NCI-H2029 (cell line): Measurements from ENCODE around the gene PLCL2.
A peak's percentile ranks its signal among the peaks of the same experiment; 100 is the strongest.
"Not testable (repeated sequence)": the region's sequence is repeated elsewhere in the genome, so short reads cannot be mapped to it uniquely, and the experiment has no call there.

Experiments
- DNase-seq: peaks from one replicate; lab custom pipeline; 2025; lab: John Stamatoyannopoulos, UW

The PLCL2 gene

DNA sequence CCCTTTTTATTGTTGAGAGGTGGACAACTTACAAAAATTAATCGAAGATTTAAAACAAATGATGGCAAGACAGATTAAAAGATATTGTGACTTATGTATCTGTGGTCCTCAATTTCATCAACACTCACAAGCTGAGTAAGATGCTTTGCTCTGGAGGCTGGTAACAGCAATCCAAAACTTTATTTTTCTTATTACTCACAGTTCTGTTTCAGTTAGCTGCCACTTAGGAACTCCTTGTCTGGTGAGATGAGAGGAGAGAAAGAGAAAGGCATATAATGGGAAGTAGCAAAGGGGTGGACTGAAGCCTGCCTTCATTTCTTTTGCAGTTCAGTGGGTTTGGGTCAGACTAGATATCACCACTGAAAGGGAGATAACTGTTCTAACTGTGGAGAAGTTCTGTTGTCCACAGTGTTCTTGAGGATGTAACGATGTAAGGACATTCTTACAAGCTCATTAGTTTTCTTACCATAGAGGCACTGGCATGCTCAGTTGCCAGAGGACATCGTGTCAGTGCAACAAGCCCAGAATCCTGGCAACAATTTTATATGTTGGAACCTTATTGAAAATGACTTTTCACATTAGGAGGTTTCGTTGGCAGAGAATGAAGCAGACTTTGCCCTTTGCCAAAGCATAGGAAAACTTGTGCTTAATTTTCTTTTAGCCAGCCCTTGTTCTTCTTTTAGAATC lies 93.6 kb downstream of the PLCL2 start:
- no peak for DNase-seq

DNA sequence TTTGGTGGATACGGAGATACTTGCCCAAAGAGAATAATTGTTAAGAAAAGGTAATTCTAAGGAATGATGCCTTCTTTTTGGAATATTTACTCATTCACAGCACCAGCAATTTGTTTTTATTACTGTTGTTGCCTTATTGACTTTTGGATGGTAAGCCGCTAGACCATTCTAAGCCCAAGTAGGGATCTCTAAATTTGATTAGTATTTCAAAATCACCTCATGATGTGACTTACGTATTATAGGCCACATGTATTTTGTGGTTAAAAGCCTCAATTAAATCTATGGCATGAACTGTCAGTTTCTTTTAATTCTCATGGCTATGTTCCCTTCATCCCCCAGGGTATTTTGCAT lies 94.1 kb downstream of the PLCL2 start:
- no peak for DNase-seq

DNA sequence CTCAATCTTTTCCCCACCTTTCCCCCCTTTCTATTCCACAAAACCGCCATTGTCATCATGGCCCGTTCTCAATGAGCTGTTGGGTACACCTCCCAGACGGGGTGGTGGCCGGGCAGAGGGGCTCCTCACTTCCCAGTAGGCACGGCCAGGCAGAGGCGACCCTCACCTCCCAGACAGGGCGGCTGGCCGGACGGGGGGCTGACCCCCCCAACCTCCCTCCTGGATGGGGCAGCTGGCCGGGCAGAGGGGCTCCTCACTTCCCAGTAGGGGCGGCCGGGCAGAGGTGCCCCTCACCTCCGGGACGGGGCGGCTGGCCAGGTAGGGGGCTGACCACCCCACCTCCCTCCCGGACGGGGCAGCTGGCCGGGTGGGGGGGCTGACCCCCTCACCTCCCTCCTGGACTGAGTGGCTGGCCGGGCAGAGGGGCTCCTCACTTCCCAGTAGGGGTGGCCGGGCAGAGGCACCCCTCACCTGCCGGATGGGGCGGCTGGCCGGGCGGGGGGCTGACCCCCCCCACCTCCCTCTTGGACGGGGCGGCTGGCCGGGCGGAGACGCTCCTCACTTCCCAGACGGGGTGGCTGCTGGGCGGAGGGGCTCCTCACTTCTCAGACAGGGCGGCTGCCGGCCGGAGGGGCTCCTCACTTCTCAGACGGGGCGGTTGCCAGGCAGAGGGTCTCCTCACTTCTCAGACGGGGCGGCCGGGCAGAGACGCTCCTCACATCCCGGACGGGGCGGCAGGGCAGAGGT lies 95.2 kb downstream of the PLCL2 start:
- DNase-seq, result not testable (repeated sequence)

DNA sequence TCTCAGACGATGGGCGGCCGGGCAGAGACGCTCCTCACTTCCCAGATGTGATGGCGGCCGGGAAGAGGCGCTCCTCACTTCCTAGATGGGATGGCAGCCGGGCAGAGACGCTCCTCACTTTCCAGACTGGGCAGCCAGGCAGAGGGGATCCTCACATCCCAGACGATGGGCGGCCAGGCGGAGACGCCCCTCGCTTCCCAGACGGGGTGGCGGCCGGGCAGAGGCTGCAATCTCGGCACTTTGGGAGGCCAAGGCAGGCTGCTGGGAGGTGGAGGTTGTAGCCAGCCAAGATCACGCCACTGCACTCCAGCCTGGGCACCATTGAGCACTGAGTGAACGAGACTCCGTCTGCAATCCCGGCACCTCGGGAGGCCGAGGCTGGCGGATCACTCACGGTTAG lies 95.8 kb downstream of the PLCL2 start:
- DNase-seq, result not testable (repeated sequence)

DNA sequence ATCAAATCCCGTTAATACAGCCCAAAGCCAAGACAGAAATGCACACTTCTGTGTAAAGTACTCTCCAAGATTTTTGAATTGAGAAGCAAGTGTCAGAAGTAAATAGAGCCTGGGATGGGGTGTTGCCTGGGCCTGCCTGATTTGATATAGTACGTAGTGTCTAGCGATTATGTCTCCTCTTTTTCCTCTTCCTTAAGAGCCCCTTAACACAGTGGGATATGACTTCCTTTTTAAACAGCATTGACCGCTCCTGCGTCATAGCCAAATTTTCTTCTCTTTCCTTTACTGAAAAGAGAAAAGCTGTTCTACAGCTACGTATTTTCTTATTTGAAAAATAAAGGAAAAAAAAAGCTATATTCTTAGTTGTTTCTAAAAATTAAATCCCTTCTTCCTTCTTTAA lies 97.7 kb downstream of the PLCL2 start:
- DNase-seq, result no peak

DNA sequence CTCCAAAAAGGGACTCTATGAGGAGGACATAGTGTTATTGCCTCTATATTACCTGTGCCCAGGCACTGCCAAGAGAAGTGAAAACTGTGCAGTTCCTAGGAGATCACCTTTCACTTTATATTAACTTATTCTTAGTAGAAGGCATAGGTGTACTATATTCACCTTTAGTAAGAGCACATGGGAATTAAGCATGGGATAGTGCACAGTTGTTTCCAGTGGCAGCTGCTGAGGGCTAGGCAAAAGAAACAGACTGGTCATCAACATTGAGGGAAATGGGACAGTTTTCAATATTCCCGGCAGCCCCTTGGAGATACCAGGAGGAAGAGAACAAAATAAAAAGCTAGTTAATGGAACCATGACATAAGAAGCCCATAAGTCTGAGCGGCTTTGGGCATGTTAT lies 100.9 kb downstream of the PLCL2 start:
- DNase-seq, result no peak

DNA sequence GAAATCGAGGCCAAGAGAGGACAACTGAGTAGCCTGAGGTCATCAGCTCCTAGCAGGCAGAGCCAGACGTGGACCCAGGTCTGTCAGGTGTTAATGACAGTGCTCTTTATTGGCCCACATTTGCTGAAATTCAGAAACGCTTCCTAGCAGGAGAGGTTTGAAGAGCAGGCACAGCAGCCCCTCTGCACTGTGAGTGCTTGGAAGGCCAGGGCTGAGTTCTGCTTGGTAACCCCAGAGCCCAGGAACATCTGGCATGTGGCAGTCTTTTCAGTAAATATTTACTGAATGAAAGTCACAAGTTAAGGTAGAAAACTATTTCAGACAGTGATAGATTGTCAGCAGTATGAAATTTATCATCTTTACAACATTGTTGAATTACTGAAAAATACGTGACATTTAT lies 102.4 kb downstream of the PLCL2 start:
- DNase-seq, result no peak

DNA sequence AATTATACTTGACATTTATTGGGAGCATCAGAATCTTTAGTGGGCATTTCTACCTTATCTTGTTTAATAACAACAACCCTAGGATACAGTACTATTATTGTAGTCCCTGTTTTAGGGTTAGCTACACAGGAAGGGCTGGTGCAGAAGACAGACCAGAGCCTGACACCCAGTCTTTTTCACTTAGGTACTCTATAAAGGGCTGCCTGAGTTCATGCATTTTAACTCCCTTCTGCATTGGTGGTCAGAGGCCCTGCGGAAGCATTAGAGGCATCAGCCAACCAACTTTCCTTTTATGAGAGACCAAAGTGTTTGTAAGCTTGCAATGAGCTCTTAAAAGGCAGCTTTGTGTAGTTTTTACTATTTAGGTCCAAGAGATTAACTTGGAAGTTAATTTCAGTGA lies 105.4 kb downstream of the PLCL2 start:
- DNase-seq, result no peak

DNA sequence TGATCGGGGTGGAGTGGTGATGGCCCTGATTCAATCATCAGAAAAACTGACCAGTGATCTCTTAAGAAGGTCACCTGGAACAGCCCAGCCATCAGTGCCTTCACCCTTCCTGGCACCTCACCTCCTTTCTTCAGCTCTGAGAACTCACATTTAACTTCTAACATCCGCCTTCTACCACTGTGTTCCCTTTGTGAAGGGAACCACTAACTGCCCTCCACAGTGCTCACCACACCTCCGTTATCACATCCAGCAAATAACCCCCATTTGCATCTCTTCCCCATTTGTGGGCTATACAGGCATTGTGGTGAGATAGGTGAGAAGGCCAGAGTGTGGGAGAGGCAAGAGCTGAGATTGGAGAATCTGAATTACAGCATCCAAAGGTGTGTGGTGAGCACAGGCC lies 107.4 kb downstream of the PLCL2 start:
- no peak for DNase-seq

DNA sequence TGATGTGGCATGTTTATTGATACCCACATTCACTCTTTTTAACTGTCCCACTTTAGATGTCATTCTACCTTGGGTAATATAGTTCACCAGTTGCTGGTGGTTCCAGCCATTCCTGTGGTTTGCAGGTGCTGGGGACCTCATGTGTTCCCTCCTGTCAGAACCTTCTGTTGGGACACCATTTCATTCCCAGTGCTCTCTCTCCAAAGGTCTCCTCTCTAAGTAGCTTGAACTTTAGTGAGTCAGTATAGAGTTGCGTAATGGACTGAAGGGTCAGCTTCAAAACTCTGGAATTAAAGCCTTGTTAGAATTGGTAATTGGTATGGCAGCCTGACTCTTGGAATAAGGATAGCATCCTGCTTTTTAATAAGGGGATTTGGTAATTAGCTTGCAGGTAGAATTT lies 108.5 kb downstream of the PLCL2 start:
- DNase-seq, result no peak

DNA sequence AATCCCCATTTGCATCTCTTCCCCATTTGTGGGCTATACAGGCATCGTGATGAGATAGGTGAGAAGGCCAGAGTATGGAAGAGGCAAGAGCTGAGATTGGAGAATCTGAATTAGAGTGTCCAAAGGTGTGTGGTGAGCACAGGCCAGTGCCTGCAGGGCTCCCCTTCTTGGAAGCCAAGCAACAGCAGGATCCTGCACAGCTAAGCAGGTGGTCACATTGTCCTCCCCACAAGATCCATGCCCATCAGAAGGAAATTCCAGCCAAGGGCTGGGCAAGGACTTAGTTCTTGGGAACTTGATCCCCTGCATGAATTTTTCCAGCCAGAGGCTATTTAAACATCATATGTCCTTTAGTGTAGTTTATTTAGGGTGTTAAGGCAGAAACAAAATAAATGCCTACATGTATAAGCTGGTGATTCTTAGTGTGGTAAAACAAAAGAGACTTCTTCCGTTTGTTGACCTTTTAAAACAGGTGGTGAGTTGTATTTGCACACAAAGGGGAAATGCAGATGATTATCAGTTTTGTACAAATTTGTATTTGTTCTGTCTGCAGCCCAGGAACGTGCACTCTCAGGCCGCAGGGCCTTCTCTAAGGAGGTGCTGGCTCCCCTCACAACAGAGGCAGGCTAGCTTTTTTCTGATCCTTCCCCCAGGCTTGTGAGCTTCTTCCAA lies 110.2 kb downstream of the PLCL2 start:
- peak; percentile 72 for DNase-seq

DNA sequence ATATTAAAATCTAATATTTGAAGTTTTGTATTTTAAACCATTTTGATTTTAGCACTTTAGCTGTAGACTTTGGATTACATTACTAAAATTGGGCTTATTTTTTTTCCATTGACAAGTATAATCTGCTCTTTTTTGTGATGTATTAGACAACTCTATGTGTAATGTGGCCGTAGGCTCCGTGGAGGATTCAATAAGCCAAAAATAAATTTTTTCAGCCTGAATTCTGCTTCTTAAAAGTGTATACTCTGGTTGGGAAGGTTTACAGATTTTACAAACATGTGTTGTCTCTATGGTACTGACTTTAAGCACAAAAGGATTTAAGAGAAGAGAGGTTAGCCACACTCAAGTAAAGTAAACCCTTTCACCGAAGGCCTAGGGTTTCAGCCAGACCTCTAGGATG lies 110.8 kb downstream of the PLCL2 start:
- no peak for DNase-seq

DNA sequence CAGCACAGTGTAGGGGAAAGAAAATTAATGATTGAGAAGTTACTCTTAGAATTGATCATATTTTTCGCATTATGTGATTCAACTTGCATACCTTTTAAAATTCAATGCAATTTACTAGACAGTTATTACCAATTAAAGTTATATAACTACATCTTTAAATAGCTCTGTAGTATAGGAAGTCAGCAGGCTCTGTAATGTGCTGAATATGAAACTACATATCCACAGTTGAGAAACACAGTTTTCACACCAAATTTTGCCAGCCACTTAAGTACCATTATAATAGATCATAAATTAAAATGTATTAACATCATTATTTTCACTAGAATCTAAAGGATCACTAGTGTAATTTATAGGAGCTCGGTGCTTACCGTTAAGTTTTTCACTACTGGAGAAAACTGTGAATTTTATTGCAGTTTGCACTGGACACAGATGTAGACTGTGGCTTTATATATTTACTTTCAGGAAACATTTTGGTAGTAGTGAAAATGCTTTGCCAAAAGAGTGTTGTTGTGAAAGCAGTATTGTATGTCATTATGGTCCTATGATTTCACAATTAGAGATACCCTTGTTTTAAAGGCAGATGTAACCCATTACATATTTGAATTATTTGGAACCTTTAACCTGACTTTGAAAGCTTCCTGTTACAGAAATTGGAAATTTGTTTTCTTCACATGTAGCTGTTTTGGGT lies 113.6 kb downstream of the PLCL2 start:
- no peak for DNase-seq

DNA sequence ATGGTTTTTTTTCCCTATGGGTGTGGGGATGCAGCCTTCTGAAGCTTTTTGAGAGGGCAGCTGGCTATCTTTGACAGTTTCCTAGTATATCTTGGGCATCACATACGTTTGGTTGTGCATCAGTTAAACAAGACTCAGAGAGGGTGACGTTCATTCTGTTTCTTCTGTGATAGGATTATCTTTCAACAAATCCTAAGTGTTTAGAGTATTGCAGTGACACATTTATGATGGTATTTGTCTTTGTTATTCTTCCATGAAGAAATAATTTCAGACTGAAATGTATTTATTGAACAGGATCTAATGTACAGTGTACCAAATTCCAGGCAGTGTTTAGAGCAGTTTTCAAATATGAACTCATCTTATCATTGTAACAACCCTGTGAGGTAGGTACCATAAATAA lies 114.4 kb downstream of the PLCL2 start:
- no peak for DNase-seq

DNA sequence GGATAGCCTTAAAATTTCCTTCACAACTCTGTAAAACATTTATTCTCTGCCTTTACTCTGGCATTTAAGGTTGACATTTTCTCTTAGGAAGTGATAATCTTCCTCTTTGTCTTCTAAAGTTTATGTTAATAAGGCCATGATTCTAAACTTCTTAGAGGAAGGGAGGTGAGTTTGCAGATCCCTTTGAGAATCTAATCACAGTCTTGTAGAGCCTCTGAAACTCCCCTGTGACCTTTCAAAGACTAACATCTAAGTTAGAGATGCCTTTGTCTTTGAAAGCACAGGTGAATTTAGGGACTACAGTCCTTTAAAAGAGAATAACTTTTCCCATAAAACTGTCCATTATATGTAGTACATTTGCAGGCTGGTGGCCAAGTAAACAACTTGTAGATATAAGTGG lies 115.1 kb downstream of the PLCL2 start:
- no peak for DNase-seq

DNA sequence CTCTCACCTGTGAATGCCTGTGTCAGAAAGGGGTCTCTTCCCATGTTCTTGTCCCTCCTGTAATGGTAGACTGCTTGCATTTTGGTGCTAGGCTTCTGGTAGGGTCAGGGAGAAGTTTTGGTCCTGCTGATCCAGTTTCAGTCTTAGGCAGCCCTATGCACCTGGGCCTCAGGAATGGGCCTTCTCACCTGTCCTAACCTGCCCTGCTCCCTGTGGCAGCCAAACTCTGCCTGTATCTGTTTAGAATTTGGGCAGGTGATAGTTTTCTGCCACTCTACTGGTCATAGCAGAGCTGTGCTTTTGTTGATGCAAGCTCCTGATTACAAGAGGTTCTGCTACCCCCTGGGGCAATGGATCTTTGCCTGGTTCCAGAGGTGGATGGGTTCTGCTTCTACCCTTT lies 118.7 kb downstream of the PLCL2 start:
- DNase-seq, result no peak

DNA sequence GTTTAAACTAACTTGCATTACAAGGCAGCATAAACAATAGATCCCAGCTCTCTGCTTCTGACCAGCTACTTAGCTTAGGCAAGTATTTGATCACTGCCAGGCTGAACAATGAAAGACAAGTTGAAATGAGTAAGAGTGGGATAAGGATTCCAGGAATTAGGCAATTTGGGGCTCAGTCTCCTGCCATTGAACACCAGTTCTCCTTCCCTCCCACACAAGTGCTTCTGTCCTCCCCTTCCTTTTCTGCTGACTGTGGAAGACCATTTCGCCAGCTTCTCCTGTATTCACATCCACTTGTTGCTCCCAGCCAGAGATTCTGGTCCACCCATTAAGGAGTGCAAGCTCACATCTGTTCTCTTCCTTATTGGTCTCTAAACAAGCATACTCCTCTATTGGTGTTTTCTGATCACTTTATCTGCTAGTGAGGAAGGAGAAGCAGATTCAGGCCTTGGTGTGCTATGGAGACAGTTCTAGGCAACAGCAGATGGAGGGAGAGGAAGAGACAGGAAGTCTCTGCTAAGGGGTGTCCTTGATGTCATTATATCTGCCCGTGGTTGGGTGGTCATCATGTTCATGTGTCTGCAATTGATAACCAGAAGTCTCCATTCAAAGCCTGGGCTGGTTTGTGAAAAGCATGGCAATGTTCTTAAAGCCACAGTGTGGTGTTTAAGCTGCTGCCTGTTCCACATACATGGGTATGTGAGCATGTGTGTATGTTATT lies 121.5 kb downstream of the PLCL2 start:
- no peak for DNase-seq

DNA sequence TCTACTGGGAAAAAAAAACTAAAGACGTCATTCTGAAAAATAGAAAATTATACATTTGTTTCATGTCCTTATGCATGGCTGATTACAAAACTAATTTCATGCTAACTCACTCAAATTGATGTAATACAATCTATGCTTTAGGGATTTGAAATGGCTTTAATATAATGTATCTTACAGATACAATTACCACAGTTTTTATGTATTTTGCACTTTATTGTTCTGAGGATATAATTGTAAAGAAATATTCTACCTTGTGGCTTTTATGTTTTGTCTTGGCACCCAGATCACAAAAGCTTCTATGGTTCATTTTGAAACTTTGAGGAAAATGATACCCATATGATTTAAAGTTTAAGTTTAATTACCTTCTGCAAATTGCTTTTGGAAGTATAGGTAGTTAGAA lies 122.5 kb downstream of the PLCL2 start:
- no peak for DNase-seq

DNA sequence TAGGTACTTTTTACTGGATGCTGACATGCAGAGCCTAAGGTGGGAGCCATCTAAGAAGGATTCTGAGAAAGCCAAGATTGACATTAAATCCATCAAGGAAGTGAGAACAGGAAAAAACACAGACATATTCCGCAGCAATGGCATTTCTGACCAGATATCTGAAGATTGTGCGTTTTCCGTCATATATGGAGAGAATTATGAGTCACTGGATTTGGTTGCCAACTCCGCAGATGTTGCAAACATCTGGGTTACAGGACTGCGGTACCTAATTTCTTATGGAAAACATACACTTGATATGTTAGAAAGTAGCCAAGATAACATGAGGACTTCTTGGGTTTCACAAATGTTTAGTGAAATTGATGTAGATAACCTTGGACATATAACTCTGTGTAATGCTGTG lies 125.1 kb downstream of the PLCL2 start:
- no peak for DNase-seq

DNA sequence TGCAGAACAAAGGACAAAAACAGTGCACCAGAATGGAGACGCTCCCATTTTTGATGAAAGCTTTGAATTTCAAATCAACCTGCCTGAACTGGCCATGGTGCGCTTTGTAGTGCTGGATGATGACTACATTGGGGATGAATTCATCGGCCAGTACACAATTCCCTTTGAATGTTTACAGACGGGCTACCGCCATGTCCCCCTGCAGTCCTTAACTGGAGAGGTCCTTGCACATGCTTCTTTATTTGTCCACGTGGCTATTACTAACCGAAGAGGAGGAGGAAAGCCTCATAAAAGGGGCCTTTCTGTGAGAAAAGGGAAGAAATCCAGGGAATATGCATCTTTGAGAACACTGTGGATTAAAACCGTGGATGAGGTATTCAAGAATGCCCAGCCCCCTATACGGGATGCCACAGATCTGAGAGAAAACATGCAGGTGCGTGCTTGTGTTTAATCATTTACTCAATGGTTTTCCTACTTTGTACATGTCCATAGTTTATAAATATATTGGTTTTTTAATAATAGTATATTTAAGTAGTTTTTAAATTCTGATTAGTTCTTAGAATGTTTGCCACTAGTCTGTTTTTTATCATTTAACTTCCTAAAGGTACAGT lies 127.1 kb downstream of the PLCL2 start:
- DNase-seq, result no peak

DNA sequence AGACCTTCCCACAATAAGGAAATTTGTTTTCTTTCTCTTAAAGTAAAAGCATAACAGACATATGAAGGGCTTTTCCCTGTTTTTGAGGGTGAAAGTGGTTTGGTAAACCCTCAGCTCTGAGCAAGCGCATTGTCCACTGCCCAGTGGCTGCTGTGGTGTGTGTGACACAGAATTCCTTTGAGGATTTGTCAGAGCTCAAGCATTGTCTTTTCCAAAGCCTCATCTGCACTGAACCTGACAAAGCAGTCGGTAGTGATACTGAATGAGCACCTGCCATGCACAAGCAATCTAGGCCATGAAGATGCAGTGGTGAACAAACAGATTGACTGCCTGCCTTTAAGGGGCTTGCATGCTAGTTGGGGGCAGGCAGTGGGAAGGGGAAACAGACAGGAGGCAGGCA lies 128.3 kb downstream of the PLCL2 start:
- DNase-seq, result no peak

DNA sequence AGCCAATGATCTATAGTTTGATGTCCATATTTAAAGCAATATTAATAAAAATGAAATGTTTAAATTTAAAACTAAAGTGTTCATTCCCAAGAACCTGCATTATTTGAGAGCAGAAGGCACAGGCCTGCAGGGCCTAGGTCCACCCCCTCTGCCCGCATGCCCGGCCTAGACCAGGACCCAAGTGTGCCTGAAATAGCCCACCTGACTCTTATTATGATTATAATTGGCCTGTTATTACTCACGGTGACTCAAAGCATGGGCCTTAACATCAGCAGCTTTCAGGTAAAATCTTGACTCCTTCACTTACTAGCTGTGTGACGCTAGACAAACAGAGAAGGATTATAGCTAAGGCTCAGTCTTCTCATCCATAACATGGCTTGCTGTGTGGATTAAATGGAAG lies 128.8 kb downstream of the PLCL2 start:
- DNase-seq, result no peak
